GM19238 (cell line): ENCODE measurements around the gene ZNF732.
"Not testable (repeated sequence)": the region's sequence is repeated elsewhere in the genome, so short reads cannot be mapped to it uniquely, and the experiment has no call there.

Experiments
- DNase-seq: peaks from one replicate; pipeline ENCODE4 v3.0.0; 2011; ENCODE audit warnings: low spot score; ENCODE audit not compliant: insufficient read length

ZNF732 gene

DNA sequence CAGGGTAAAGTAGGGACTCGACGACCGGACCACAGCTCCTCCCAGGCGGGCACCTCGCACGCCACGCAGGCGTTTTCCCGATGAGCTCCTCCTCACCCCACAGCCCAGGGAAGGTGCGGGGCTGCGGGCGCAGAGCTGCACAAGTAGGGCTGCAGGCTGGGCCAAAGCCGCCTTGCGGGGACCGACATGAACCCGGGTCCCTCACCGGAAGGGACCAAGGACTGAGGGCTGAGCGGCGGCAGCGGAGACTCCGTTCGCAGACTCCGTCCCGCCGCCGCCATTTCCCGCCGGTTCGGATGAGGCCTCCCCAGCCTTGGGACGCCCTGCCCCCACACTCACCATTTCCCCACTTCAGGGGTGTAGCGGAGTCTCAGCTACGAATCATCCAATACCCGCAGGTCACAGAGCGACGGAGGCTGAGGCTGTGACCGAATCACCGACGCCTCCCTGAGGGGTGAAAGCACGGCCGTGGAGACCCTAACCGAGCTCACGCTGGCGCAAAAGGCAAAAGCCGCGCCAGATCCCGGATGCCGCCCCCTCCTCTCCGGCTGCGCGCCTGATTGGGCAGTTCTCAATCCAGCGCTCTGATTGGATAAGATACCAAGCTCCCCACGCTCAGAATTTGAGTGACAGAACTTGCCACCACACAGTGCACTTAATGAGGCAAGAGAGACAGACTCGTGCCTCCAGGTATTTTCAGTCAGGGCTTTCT is at the start of gene ZNF732:
ZNF732 (minus strand) TSS at position 506 of the 712 bp plus-strand sequence; CDS start at position 342, 164 bp downstream.
- DNase-seq: no peak

DNA sequence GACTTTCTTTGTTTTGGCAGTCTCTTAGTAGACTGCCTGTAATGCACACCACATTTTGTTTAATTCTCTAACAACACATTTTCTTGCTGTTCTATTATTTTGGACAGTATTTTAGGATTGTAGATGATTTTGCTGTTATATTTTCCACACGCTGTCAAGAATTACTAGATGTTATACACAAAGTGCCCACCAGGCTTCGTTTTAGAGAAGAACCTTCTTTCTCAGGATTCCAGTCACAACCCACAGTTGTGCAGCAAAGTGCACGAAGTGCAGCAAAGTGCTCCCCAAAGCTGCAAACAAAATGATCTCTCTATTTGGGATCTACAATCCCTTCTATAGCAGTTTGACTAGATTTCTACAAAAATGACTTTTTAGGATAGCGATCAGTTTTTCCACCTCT is 34.7 kb upstream of the ZNF732 start:
- no peak for DNase-seq

DNA sequence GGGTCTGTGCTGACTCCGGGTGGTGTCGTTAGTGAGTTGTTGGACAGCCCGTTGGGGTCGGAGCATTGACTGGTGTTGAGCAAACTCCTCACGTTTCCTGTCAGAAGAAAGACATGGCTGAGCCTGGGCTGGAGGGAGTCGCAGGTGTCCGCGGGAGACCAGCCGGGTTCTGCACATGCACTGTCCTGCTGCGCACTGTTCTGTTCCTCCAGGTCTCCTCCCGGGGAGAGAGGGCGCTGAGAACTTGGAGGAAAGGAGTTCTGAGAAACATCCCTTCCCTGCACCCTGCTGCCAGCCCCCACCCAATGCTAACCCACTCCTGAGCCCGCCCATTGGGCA is 33.5 kb upstream of the ZNF732 start:
- no peak for DNase-seq

DNA sequence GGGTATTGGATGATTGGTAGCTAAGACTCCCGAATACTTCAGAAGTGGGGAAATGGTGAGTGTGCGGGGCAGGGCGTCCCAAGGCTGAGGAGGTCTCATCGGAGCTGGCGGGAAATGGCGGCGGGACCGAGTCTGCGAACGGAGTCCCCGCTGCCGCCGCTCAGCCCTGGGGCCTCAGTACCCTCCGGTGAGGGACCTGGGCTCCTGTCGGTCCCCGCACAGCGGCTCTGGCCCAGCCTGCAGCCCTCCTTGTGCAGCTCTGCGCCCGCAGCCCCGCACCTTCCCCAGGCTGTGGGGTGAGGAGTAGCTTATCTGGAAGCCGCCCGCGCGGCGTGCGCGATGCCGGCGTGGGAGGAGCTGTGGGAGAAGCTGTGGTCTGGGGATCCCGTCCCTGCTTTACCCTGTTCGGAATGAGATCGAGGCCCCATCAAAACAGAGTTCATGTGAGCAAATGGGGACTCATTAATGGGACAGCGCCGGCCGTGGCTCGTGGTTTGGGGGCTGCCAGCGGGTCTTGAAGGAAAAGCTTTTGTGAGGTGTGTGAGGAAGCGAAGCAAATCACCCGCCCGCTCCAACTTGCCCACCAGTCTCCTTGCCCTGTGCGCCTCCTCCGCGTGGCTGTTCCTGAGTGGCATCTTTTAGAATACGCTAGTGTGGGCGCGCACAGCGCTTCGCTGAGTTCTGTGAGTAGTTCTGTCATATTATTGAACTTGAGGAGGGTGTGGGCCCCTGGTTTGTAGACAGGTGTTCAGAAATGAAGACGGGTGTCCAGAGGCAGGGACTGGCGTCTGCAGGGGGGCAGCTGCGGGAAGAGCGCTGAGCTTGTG is 32.9 kb upstream of the ZNF732 start:
- DNase-seq: peak; percentile 3

DNA sequence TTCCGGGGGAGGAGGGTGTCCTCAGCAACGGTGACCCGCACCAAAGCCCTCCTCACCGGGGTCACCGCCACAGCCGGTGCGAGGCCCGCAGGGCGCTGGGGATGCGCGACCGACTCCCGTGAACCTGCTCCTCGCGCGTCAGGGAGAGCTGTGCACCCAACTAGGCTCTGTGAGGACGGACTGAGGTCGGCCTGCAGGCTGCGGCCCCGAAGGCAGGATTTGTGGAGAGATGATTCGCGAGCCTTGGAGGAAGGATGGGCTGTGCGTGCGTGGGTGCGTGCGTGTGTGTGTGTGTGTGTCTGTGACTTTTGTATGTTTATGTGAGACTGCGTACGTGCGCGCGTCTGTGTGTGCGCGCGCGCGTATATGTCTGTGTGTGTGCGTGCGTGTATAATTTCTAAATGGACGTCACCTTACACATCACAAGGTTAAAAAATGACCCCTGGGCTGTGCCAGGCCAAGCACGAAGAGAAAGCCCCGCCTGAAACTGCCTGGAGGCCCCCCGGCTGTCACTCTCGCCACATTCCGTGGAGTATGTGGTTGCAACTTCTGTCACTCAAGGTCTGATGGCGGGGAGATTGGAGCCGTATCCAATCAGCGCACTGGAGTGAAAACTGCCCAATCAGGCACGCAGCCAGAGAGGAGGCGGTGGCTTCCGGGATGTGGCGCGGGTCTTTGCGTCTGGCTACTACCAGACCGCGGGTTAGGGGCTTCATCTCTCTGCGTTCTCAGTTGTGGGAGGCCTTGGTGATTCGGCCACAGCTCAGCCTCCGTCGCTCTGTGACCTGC is 32.1 kb upstream of the ZNF732 start, which contains the start of gene ZNF141:
ZNF141 (plus strand) TSS at position 672 of the 789 bp plus-strand sequence. CDS start 170 bp downstream, outside the sequence.
- peak; percentile 98 for DNase-seq

DNA sequence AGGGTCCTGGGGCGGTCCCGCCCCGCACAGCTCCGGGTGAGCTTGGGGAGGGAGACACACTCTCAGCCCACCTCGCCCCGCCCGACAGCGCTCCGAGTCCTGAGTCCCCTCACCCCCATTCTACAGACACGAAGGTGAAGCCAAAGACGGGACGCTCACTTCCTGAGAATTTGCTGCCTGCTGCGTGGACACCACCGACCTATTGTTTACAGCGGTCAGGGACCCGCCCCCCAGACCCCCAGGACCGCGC is 31.5 kb upstream of the ZNF732 start:
- peak; percentile 13 for DNase-seq

DNA sequence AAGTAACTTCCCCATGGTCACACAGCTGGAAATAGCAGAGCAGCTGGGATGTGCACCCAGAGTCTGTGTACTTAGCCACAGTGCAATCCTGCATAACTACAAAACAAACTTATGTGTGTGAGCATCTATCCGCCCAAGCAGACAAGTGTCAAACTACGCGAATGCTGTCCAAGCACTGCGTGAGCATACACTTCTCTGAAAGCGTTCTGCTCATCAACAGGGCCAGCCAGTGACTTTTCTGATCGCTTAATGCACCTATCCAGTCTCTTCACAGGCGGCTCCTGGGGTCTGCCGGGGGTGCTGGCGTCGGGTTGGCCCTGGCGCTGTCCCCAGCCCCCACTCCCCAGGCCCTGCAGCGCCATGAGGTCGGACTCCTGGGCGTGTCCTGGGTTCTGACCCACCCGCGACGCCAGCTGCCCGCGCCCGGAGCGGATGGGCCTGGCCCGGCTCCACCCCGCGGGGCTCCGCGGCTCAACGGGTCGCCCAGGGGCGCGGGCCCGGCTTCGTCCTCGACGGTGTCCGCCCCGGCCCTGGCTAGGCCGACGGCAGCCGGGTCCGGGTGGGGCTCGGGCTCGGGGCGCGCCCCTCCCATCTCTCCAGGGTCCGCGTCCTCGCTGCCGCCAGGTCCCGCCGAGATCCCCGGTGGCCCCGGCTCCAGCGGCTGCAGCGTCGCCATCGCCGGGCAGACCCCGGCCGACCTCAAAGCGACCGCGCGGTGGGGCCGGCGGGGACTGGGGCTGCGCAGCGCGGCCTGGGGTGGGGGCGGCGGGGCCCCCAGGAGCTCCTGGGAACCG is 31.0 kb upstream of the ZNF732 start:
- DNase-seq: no peak

DNA sequence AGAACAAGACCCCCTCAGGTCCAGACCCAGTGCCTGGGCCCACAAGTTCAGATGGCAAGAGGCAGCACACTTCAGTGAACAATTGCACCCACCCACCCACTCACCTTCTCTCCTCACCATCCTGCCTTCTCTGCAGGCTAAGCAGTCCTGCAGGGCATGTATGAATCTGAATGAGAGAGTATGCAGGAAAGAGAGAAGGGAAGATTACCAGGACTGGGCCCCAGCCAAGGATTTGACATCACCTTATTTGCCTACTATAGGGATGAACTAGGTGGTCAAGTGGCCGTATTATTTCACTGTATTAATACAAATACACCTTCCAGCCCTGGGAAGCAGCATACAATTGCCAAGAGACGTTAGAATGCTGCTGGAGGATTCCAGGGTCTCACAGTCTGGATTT is 30.2 kb upstream of the ZNF732 start:
- DNase-seq: no peak

DNA sequence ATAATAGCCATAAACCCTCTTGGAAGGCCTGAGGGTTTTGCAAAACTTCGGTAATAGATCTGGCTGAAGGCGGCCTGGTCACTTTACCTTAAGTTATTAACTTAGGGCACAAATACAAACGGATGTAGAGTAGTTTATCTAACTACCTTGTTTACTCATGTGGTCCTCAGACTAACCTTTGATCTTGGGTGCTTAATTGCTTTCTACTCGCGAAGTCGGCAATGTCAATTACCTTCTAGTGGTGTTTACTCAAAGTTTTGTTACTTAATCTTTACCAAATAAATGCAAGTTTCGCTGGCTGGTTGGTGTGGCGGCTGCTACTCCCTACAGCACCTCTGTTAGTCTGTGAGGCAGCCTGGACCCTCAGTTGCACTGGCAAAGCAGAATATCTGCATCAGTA is 23.5 kb upstream of the ZNF732 start:
- no peak for DNase-seq

DNA sequence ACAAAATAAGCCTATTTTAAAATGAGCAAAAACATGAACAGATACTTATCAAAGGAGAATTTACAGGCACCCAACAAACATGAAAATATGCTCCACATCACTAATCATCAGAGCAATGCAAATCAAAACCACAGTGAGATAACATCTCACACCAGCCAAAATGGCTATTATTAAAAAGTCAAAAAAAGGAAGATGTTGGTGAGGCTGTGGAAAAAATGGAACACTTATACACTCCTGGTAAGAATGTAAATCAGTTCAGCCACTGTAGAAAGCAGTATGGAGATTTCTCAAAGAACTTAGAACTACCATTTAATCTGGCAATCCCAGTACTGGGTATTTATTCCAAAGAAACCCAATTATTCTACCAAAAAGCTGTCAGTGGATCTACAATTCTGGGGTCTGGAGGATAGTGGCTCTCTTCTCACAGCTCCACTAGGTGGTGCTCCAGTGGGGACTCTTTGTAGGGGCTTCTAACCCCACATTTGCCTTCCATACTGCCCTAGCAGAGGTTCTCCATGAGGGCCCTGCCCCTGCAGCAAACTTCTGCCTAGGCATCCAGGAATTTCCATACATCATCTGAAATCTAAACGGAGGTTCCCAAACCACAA is 9.1 kb upstream of the ZNF732 start:
- DNase-seq: no peak

DNA sequence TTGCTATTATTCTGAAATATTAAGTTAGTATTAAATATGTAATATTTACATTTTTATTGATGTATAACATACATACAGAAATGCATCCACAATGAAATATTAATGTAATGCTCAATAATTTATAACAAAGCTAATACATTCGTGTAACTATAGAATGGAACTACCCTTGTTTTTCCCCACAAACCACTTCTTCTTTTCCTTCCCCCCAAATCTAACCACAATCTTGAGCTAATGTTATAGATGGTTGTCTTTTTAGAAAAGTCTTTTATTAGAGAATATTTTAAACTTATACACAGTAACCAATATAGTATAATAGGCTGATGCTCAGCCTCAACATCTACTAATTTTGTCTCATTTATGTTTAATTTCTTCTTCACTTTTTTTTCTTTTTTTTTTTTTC is 4.5 kb upstream of the ZNF732 start:
- DNase-seq: no peak

DNA sequence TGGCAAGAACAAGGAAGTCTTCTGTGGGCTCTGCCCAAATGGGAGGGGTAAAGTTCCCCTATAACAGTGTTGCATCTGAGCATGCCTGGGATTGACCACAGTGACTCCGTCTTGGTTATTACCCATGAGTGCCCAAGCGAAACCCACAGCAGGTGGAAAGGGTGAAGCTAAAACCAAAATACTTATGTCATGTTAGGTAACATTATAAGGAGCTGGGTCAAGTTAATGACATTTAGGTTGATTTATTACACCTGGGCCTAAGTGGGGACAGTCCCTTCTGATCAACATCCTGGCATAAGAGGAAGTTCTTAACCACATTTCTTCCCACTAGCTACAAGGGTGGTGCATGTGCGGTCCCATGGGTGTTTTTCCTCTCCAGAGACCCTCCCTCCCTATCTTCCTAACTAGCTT is 1.3 kb upstream of the ZNF732 start:
- no peak for DNase-seq

DNA sequence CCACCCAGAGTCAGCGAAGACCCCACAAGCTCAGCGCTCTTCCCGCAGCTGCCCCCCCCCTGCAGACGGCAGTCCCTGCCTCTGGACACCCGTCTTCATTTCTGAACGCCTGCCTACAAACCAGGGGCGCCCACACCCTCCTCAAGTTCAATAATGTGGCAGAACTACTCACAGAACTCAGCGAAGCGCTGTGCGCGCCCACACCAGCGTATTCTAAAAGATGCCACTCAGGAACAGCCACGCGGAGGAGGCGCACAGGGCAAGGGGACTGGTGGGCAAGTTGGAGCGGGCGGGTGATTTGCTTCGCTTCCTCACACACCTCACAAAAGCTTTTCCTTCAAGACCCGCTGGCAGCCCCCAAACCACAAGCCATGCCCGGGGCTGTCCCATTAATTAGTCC is 758 bp downstream of the ZNF732 start:
- not testable (repeated sequence) for DNase-seq

DNA sequence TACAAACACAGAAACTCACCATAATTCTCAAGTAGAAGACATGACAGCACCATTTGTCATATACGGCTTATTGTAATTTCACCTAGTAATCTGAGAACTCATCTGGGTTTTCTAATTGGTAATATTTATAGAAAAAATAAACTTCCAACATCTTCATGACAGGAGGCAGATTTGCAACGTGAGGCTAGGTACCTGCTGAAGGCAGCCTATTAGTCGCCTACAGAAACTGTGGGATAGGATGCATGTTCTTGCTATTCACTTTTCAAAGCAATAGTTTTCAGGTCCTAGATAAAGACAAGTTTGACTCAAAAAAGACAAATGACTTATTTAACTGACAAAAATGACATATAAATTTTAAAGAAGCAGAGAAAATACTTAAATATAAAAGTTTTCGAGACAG is 2.9 kb downstream of the ZNF732 start:
- no peak for DNase-seq

DNA sequence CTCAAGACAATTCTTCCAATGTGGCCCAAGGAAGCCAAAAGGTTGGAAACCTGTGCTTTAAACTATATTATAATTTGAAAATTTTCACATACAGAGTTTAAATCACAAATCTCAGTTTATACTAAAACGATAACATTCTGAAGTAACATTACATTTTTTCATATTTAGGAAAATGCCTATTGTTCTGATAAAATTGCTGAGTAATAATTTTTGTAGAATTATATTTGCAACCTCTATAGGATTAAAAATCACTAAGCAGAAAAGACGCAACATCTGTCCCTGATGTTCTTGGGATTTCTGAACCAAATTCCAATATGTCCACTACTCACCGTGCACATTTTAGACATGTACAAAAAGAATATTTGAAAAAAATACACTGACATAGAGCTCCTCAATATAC is 10.5 kb downstream of the ZNF732 start:
- no peak for DNase-seq

DNA sequence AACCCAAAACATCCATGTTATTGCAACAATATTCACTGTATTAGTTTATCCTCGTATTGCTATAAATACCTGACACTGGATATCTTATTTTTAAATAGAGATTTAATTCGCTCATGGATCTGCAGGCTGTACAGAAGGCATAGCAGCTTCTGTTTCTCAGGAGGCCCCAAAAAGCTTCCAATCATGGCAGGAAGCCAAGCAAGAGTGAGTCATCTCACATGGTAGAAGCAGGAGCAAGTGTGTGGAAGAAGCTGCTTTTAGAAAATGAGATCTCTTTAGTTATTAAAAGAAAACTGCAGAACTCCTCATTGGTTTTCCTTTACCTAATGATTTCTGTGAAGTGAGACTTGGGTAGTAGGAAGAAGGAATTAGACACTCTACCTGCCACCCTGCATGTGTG is 16.4 kb downstream of the ZNF732 start:
- DNase-seq: no peak

DNA sequence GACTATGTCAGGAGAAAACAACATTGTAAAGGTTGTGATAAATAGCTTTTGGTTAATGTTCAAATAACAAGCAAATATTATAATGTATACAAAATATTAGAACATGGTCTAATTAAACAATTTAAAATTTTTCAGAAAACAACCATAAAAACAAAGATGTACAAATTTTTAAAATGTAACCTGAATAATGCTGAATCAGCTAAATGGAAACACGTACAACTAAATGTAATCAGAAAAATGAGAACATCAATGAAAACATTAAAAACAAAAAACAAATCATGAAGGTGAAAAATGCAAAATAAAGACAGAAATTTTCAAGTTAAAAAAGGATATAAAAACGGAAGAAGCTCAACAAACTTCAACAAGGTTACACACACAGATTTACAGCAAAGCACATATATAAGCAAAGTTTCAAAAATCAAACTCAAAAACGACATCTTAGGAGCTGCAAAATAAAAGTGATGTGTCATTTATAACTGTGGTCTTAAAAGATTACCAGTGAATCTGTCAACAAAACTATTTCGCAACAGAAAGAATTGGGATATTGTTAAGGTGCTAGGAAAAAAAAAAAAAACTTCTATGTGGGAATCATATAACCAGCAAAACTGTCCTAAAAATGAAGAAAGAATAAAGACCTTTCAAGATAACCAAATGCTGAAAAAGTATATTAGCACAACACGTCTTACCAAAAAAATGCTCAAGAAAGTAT is 31.8 kb downstream of the ZNF732 start:
- DNase-seq: no peak

DNA sequence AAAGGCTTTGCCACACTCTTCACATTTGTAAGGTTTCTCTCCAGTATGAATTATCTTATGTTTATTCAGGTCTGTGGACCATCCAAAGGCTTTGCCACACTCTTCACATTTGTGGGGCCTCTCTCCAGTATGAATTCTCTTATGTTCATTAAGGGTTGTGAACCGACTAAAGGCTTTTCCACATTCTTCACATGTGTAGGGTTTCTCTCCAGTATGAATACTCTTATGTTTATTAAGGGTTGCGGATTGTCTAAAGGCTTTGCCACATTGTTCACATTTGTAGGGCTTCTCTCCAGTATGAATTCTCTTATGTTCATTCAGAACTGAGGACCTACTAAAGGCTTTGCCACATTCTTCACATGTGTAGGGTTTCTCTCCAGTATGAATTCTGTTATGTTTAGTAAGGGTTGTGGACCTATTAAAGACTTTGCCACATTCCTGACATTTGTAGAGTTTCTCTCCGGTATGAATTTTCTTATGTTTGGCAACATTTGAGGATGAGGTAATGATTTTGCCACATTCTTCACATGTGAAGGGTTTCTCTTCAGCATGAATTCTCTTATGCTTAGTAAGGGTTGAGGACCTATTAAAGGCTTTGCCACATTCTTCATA is 33.7 kb downstream of the ZNF732 start:
- no peak for DNase-seq

DNA sequence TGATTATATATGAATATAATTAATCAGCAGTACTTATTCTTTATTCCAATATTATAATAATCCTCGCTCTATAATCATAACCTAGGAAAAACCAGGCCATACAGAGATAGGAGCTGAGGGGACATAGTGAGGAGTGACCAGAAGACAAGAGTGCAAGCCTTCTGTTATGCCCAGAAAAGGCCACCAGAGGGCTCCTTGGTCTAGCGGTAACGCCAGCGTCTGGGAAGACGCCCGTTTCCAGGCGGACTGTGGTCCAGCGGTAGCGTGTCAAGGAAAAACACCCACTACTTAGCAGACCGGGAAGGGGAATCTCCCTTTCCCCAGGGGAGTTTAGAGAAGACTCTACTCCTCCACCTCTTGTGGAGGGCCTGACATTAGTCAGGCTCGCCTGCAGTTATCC is 46.0 kb downstream of the ZNF732 start:
- not testable (repeated sequence) for DNase-seq

DNA sequence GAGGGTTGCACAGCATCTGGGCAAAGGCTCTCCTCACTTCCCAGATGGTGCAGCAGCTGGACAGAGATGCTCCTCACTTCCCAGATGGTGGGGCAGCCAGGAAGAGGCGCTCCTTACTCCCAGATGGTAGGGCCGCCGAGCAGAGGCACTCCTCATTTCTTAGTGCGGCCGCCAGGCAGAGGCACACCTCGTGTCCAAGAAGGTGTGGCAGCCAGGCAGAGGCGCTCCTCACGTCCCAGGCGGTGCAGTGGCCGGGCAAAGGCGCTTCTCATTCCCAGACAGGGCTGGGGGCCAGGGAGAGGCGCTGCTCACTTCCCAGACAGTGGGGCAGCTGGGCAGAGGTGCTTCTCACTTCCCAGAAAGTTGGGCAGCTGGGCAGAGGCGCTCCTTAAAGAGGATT is 48.8 kb downstream of the ZNF732 start:
- no peak for DNase-seq
